GM18870 (cell line): ENCODE data around the gene DLGAP5.
A peak's percentile ranks its signal among the peaks of the same experiment; 100 is the strongest.

Source experiments
- ATAC-seq: cut with Tn5 transposase; IDR thresholded peaks from one replicate; pipeline ENCODE4 v1.9.1; 2021; ENCODE audit warnings: moderate library complexity; ENCODE audit not compliant: unreplicated experiment

DLGAP5 gene

GRCh38 chr14:55188686-55189295 lies 2.6 kb downstream of the DLGAP5 start:
- no peak for ATAC-seq

- peak; percentile 91 for ATAC-seq
Observed at GRCh38 chr14:55180434-55180833, 11.0 kb downstream of the DLGAP5 start.

GRCh38 chr14:55180006-55180405 lies 11.4 kb downstream of the DLGAP5 start:
- peak; percentile 7 for ATAC-seq

GRCh38 chr14:55170526-55170925 lies 20.9 kb downstream of the DLGAP5 start:
- ATAC-seq: no peak

- no peak for ATAC-seq
Observed at GRCh38 chr14:55160989-55161388, 30.4 kb downstream of the DLGAP5 start.

- ATAC-seq: no peak
Observed at GRCh38 chr14:55158412-55158811, 33.0 kb downstream of the DLGAP5 start.

- ATAC-seq: no peak
Observed at GRCh38 chr14:55157080-55157479, 34.3 kb downstream of the DLGAP5 start.

GRCh38 chr14:55153951-55154350 lies 37.4 kb downstream of the DLGAP5 start:
- ATAC-seq: no peak

- no peak for ATAC-seq
Observed at GRCh38 chr14:55152052-55152753, 39.2 kb downstream of the DLGAP5 start.

- no peak for ATAC-seq
Observed at GRCh38 chr14:55151601-55152000, 39.8 kb downstream of the DLGAP5 start.

- ATAC-seq: no peak
Observed at GRCh38 chr14:55146425-55146824, 45.0 kb downstream of the DLGAP5 start.

GRCh38 chr14:55142466-55142865 lies 48.9 kb downstream of the DLGAP5 start:
- no peak for ATAC-seq

- ATAC-seq: no peak
Observed at GRCh38 chr14:55141825-55142224, 49.6 kb downstream of the DLGAP5 start.

GRCh38 chr14:55139696-55140509 lies 51.5 kb downstream of the DLGAP5 start:
- ATAC-seq: no peak

- ATAC-seq: no peak
Observed at GRCh38 chr14:55139141-55139540, 52.2 kb downstream of the DLGAP5 start.

GRCh38 chr14:55138091-55138490 lies 53.3 kb downstream of the DLGAP5 start:
- no peak for ATAC-seq

GRCh38 chr14:55136885-55137786 lies 54.2 kb downstream of the DLGAP5 start:
- no peak for ATAC-seq

- no peak for ATAC-seq
Observed at GRCh38 chr14:55136241-55136640, 55.1 kb downstream of the DLGAP5 start.

- ATAC-seq: no peak
Observed at GRCh38 chr14:55133416-55133815, 58.0 kb downstream of the DLGAP5 start.

- no peak for ATAC-seq
Observed at GRCh38 chr14:55131370-55132137, 59.8 kb downstream of the DLGAP5 start.
